ENCODE measurements around the gene TBC1D14.

DNA sequence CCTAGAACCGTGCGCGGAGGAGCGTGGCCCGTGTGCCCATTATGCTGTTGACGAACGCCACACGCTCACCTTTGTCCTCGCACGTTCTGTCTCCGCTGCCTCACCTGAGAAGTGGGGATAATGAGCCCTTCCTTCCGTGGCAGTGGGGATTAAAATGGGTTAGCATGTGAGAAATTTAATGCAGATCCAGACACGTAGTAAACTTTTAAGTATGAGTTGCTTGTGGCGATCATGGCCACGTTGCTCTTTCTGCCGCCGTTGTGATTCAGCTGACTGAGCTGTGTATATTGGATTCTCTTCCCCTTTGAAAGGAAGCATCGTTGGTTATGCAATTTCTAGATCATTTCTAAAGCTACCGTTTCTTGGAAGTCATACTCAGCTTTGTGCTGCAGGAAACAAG is 16.5 kb downstream of the TBC1D14 start:
- TF ChIP-seq, protein P1, sequence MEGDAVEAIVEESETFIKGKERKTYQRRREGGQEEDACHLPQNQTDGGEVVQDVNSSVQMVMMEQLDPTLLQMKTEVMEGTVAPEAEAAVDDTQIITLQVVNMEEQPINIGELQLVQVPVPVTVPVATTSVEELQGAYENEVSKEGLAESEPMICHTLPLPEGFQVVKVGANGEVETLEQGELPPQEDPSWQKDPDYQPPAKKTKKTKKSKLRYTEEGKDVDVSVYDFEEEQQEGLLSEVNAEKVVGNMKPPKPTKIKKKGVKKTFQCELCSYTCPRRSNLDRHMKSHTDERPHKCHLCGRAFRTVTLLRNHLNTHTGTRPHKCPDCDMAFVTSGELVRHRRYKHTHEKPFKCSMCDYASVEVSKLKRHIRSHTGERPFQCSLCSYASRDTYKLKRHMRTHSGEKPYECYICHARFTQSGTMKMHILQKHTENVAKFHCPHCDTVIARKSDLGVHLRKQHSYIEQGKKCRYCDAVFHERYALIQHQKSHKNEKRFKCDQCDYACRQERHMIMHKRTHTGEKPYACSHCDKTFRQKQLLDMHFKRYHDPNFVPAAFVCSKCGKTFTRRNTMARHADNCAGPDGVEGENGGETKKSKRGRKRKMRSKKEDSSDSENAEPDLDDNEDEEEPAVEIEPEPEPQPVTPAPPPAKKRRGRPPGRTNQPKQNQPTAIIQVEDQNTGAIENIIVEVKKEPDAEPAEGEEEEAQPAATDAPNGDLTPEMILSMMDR (conservative IDR thresholded peaks at IDR 0.05; ENCODE audit: low read length): no peak
- TF ChIP-seq EZH2phosphoT487 (IDR thresholded peaks at IDR 0.05; ENCODE audit: borderline replicate concordance): no peak

Measured in Loucy (cell line).